ENCODE results near the gene ERGIC1. TPM values are rescaled to one million over a fixed set of nuclear protein-coding genes. Genes with fewer than 3 reads are reported as not detected.
"Not testable (repeated sequence)": the region's sequence is repeated elsewhere in the genome, so short reads cannot be mapped to it uniquely, and the experiment has no call there.

Gene ERGIC1
- total RNA-seq, 2 donors from 2014 or later: 34.0 to 35.7 TPM

DNA sequence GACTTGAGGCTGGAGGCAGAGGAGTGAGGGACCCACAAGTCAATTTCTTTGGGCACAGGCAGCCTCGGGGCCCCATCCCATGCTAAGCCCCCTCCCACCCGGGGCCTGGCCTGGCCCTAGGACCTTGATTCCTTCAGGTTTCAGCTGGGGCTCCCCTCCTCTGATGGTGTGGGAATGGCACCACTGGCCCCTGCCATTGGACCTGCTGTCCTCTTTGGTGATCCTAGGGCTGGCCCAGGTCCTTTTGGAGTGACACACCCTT, 10.5 kb downstream of the ERGIC1 start:
- peaks cover 6% of the 10 kb centered on the region for H3K4me1 Mint-ChIP-seq
- no peaks in the 10 kb centered on the region for H3K36me3 Mint-ChIP-seq (ENCODE audit: low read depth)
- no peak for ATAC-seq (replicated peaks)
- no peak overlapping the region for H3K27ac Mint-ChIP-seq
- no peaks in the 10 kb centered on the region for H3K27me3 Mint-ChIP-seq
- H3K9me3 Mint-ChIP-seq: no peaks in the 10 kb centered on the region
- no peak overlapping the region for H3K4me3 Mint-ChIP-seq

DNA sequence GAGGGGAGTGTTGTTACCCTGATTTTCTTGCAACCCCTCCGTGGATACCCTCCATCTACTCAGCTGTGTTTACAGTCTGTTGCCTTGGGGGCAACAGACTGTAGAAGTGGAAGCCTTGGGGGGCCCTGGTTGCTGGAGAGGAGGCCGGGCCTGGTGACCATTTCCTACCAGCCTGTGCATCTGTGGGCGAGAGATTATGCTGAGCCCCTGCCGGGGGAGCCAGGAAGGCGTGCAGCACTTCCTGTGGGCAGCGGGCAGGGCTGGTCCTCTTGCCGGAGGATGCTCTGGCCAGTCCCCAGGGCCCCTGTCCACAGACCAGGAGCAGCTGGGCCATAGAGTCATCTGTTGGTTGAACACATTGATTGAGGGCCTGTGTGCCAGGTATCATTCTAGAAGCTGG, 11.1 kb downstream of the ERGIC1 start:
- no peak overlapping the region for H3K4me3 Mint-ChIP-seq
- no peak for ATAC-seq (replicated peaks)
- H3K9me3 Mint-ChIP-seq: no peaks in the 10 kb centered on the region
- H3K36me3 Mint-ChIP-seq (ENCODE audit: low read depth): no peaks in the 10 kb centered on the region
- H3K27ac Mint-ChIP-seq: no peak overlapping the region
- H3K4me1 Mint-ChIP-seq: peaks cover 11% of the 10 kb centered on the region
- no peaks in the 10 kb centered on the region for H3K27me3 Mint-ChIP-seq

DNA sequence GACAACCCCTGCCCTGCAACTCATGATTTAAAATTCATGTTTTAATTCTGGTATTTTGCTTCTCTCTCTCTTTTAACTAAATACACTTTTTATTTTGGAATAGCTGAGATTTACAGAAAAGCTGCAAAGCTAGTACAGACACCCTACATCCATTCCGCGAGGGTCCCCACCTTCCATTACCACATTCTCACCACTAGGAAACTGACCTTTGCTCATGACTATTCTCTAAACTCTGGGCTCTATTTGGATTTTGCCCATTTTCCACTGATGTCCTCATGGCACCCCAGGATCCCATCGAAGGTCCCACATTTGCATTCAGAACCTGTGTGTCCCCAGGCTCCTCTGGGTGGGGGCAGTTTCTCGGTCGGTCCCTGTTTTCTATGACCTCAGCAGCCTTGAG, 11.5 kb downstream of the ERGIC1 start:
- no peak for ATAC-seq (replicated peaks)
- Mint-ChIP-seq H3K9me3 (no peaks in the 10 kb centered on the region), H3K36me3 (ENCODE audit: low read depth) (no peaks in the 10 kb centered on the region), H3K4me1 (peaks cover 11% of the 10 kb centered on the region), H3K4me3 (no peak overlapping the region), H3K27ac (no peak overlapping the region), H3K27me3 (no peaks in the 10 kb centered on the region)

DNA sequence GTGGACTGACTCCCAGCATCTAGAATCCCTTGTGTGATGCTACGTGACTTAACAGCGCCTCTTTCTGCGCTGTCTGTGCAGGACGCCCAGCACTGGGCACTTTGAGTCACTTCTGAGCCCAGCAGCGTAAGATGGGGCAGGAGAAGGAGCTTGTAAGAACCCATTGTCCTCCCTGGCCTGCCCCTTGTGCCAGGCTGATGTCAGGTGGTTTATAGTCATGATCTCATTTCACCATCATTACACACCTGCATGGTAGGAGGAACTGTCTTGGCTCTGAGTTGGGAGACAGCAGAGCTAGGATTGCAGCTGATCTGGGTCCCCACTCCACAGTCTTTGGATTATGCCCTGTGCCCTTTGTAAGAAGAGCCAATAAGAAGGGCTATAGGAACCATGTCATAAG, 12.2 kb downstream of the ERGIC1 start:
- peaks cover 11% of the 10 kb centered on the region for H3K4me1 Mint-ChIP-seq
- H3K27ac Mint-ChIP-seq: no peak overlapping the region
- H3K27me3 Mint-ChIP-seq: no peaks in the 10 kb centered on the region
- no peaks in the 10 kb centered on the region for H3K36me3 Mint-ChIP-seq (ENCODE audit: low read depth)
- no peak for ATAC-seq (replicated peaks)
- no peaks in the 10 kb centered on the region for H3K9me3 Mint-ChIP-seq
- H3K4me3 Mint-ChIP-seq: no peak overlapping the region

DNA sequence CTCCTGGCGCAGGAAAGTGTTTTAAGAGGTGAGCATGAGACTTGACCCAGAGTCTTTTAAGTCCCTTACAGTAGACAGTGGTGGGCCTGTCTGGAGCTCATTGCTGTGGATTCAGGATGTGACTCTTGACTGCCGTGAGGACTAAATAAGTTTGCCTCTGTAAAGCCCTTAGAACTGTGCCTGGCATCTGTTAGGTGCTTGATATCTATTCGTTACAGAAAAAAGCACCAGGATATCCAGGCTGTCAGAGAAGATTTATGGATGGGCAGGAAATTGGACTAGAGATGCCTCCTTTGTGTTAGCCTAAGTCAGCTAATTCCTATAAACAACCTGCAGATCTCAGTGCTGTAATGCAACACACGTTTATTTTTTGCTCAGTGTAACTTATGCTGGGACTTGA, 12.6 kb downstream of the ERGIC1 start:
- Mint-ChIP-seq H3K27ac (no peak overlapping the region), H3K4me3 (no peak overlapping the region), H3K4me1 (peaks cover 11% of the 10 kb centered on the region), H3K27me3 (no peaks in the 10 kb centered on the region), H3K36me3 (ENCODE audit: low read depth) (no peaks in the 10 kb centered on the region), H3K9me3 (no peaks in the 10 kb centered on the region)
- ATAC-seq (replicated peaks): no peak

DNA sequence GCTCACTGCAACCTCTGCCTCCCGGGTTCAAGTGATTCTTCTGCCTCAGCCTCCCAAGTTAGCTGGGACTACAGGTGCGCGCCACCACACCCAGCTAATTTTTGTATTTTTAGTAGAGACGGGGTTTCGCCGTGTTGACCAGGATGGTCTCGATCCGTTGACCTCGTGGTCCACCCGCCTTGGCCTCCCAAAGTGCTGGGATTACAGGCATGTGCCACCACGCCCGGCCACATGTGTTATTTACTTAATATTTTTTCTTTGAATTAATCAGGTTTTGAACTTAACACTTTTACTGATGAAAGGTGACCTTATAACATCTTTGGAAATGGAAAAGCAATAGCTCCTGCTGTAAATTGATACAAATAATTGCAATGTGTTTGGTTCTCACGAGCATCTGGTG, 13.5 kb downstream of the ERGIC1 start:
- not testable (repeated sequence) for H3K9me3 Mint-ChIP-seq; H3K27me3 Mint-ChIP-seq; H3K27ac Mint-ChIP-seq; ATAC-seq (replicated peaks); H3K4me3 Mint-ChIP-seq; H3K36me3 Mint-ChIP-seq (ENCODE audit: low read depth)
- peaks cover 11% of the 10 kb centered on the region for H3K4me1 Mint-ChIP-seq

DNA sequence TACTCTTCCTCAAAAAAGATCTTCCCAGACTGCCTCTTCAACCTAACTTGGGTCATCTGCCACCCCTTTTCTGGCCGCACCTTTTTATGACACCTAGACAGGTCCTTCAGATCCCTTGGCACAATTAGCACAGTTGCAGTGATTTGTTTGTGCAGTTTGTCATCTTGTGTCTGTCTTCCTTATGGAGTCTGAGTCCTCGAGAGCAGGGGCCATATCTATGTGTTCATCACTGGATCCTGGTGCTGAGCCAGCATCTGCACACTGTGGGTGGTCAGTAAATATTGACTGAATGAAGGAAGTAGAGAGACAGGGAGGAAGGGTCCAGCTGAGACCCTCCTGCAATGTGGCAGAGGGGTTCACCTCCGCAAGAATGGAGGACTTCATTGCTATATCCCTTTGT, 14.4 kb downstream of the ERGIC1 start:
- Mint-ChIP-seq H3K9me3 (no peaks in the 10 kb centered on the region), H3K27ac (peak overlapping the region; percentile 50), H3K27me3 (no peaks in the 10 kb centered on the region), H3K4me1 (peaks cover 11% of the 10 kb centered on the region), H3K36me3 (ENCODE audit: low read depth) (no peaks in the 10 kb centered on the region), H3K4me3 (no peak overlapping the region)
- no peak for ATAC-seq (replicated peaks)

DNA sequence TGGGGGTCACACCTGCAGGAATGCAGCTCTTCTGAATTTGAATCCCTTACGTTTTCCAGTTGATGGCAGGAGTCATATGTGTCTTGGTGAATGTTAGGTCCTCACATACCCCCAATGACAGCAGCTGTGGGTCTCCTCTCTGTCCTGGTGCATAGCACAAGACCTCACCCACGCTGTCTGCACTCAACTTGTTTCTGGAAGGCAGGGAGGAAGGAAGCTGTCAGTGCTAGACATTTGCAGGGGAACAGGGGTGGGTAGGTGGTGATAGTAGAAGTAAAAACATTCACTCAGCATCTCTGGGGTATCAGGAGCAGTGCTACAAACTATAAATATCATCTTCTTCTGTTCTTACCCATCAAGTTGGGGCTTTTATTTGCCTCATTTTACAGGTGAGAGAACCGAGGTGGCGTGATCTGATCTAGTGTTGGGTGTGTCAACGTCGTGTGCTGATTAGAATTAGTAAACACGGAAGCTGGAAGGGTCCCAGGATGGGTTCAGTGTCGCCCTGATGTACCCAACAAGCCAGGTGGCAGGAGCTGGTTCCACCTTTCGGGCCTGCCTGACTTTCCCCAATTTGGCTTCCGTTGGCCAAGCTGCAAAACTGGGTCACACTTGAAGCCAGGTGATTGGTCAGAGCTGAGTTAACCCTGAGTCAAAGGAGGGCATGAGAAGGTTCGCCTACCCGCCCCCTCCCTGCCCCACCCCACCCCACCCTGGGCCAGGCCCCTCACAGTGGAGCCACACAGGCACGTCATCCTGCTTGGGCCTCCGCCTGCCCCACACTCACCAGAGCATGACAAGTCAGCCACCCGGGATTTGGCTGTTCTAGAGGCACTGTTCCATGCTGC, 15.8 kb downstream of the ERGIC1 start:
- Mint-ChIP-seq H3K4me3 (no peak overlapping the region), H3K4me1 (peaks cover 15% of the 10 kb centered on the region), H3K27ac (peak overlapping the region; percentile 70), H3K27me3 (no peaks in the 10 kb centered on the region), H3K9me3 (no peaks in the 10 kb centered on the region), H3K36me3 (ENCODE audit: low read depth) (no peaks in the 10 kb centered on the region)
- peak; percentile 43 for ATAC-seq (replicated peaks)

DNA sequence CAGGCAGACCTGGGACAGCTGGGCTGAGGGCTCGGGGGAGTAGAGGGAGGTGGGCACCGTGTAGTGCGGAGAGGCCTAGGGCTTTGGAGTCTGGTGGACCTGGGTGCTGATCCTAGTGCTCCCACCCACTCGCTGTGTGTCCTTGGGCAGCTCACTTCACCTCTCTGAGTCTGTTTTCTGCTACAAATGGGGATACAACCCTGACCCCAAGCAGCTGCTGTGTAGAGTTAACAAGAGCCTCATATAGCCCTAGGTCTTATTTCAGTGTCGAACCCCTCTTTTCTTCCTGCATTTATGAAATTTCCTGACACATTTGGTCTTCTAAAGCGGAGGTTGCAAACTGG, 16.4 kb downstream of the ERGIC1 start:
- H3K36me3 Mint-ChIP-seq (ENCODE audit: low read depth): no peaks in the 10 kb centered on the region
- ATAC-seq (replicated peaks): no peak
- peaks cover 16% of the 10 kb centered on the region for H3K4me1 Mint-ChIP-seq
- no peak overlapping the region for H3K27ac Mint-ChIP-seq
- H3K27me3 Mint-ChIP-seq: no peaks in the 10 kb centered on the region
- no peaks in the 10 kb centered on the region for H3K9me3 Mint-ChIP-seq
- H3K4me3 Mint-ChIP-seq: no peak overlapping the region

DNA sequence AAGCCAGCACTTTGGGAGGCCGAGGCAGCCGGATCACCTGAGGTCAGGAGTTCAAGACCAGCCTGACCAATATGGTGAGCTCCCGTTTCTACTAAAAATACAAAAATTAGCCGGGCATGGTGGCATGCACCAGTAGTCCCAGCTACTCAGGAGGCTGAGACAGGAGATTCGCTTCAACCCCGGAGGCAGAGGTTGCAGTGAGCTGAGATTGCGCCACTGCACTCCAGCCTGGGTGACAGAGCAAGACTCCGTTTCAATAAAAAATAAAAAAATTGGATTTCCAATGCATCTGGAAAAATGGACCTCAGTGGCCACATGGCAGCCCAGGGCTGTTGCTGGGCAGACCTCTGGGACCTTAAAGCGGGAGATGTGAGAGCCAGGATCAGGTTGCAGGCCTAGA, 17.2 kb downstream of the ERGIC1 start:
- not testable (repeated sequence) for H3K9me3 Mint-ChIP-seq; H3K36me3 Mint-ChIP-seq (ENCODE audit: low read depth); ATAC-seq (replicated peaks); H3K27me3 Mint-ChIP-seq; H3K27ac Mint-ChIP-seq; H3K4me3 Mint-ChIP-seq
- H3K4me1 Mint-ChIP-seq: peaks cover 20% of the 10 kb centered on the region

DNA sequence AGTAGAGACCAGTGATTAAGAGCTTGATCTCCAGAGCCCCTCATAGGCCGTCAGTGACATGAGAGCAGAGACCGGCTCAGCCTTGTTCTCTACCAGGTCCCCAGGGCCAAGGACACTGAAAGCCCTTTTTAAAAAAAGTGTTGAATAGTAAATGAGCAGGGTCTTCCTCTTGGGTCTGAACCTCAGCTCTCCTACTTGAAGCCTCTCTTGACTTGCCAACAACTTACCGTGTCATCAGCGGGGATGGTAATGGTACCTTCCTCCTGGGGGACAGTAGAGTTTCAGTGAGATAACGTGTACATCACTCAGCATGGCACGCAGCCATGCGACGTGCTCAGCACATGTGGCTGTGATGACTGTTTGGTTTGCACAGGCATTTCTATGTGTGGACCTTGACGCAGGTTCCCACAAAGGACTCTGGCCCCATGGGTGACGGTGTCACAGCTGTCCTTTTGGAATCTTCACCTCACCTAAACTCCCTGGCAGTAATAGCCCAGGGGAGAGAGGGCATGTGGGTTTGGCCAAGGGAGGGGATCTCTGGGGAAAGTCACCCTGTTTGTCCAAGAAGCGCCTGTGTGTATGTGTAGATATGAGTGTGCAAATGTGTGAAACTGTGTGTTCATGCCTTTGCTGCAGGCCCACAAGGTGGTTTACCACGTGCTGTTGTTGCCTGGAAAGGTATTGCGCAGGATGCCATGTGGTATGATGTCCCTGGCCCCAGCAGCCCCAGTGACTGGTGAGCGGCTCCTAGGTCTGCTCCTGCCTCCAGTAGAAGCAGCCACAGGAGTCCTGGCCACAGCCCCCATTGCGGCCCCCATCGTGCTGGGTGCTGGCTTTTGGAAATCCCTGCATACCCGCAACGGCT, 18.7 kb downstream of the ERGIC1 start:
- ATAC-seq (replicated peaks): peak; percentile 43
- Mint-ChIP-seq H3K27ac (peak overlapping the region; percentile 50), H3K36me3 (ENCODE audit: low read depth) (no peaks in the 10 kb centered on the region), H3K4me3 (no peak overlapping the region), H3K9me3 (no peaks in the 10 kb centered on the region), H3K4me1 (peaks cover 23% of the 10 kb centered on the region), H3K27me3 (no peaks in the 10 kb centered on the region)

DNA sequence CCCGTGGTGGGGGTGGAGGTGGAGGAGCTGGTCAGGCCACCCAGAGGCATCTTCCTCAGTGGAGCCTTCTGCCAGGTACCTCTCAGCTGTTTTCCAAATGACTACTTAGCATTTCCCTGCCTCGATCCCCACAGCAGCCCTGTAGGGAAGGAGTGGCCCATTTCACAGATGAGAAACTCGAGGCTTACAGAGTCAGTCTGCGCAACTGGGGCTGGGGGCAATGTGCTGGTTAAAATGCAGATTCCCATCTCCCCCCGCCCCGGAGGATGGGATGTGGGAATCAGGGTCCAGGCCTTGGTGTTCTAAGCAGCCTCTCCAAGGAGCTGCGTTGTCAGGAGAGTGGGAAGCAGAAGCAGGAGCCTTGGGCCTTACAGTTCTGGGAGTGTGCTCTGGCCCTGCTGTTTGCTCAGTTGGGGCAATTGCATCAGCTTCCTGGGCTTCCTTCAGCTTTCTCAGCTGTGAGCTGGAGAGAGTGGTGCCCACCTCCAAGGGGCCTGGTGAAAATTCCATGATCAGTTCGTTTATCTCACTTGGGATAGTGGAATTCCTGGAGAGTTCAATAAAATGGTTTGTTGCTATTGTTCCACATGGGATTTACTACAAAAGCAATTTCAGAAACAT, 19.4 kb downstream of the ERGIC1 start:
- H3K36me3 Mint-ChIP-seq (ENCODE audit: low read depth): no peaks in the 10 kb centered on the region
- H3K4me3 Mint-ChIP-seq: no peak overlapping the region
- no peaks in the 10 kb centered on the region for H3K27me3 Mint-ChIP-seq
- ATAC-seq (replicated peaks): no peak
- no peaks in the 10 kb centered on the region for H3K9me3 Mint-ChIP-seq
- H3K27ac Mint-ChIP-seq: no peak overlapping the region
- peaks cover 23% of the 10 kb centered on the region for H3K4me1 Mint-ChIP-seq

DNA sequence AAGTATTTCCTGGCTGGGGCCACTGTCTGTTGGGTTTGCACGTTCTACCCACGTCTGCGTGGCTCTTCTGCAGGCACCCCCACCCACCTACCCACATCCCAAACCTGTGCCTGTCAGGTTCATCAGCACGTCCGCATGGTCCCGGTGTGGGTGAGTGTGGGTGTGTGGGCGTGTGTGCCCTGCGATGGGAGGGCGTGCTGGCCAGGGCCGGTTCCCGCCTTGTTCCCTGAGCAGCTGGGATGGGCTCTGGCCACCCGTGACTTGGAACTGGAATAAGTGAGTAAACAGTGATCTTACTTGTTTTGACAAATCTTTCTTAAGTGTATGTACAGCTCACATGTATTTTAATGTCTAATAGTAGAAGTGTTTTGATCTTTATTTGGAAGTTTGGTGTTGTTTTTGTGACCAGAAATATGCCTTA, 20.4 kb downstream of the ERGIC1 start:
- peak; percentile 19 for ATAC-seq (replicated peaks)
- Mint-ChIP-seq H3K4me3 (no peak overlapping the region), H3K4me1 (peaks cover 17% of the 10 kb centered on the region), H3K36me3 (ENCODE audit: low read depth) (no peaks in the 10 kb centered on the region), H3K9me3 (no peaks in the 10 kb centered on the region), H3K27ac (peak overlapping the region; percentile 75), H3K27me3 (no peaks in the 10 kb centered on the region)

DNA sequence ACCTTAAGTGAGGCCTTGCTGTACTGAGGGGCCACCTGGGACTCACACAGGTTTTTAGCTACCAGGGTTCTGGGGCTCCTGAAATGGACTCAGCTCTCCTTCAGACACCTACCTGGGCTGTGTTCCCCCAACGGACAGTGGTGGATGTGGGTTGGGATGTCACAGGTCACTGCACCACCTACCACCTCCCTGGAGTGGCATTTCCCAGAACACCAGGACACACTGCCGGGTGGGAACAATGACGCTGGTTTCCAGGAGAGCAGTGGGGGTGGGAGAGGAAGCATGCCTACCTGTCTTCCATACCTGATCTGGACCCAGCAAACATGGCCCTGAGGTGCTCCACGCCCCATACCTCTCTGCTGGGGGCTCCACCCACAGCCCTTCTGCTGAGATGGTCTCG, 20.9 kb downstream of the ERGIC1 start:
- no peaks in the 10 kb centered on the region for H3K9me3 Mint-ChIP-seq
- H3K27me3 Mint-ChIP-seq: no peaks in the 10 kb centered on the region
- peak overlapping the region; percentile 75 for H3K27ac Mint-ChIP-seq
- no peak overlapping the region for H3K4me3 Mint-ChIP-seq
- peaks cover 15% of the 10 kb centered on the region for H3K4me1 Mint-ChIP-seq
- no peak for ATAC-seq (replicated peaks)
- H3K36me3 Mint-ChIP-seq (ENCODE audit: low read depth): no peaks in the 10 kb centered on the region
